Inflammatory macrophage treated with lipopolysaccharide for 1 hour (primary cell): ENCODE measurements around the gene PARL.

Experiments
- DNase-seq, 2 donors: peaks; one replicate each; pipeline ENCODE4 v3.0.0-alpha.2; 2020 to 2022

PARL gene

DNA sequence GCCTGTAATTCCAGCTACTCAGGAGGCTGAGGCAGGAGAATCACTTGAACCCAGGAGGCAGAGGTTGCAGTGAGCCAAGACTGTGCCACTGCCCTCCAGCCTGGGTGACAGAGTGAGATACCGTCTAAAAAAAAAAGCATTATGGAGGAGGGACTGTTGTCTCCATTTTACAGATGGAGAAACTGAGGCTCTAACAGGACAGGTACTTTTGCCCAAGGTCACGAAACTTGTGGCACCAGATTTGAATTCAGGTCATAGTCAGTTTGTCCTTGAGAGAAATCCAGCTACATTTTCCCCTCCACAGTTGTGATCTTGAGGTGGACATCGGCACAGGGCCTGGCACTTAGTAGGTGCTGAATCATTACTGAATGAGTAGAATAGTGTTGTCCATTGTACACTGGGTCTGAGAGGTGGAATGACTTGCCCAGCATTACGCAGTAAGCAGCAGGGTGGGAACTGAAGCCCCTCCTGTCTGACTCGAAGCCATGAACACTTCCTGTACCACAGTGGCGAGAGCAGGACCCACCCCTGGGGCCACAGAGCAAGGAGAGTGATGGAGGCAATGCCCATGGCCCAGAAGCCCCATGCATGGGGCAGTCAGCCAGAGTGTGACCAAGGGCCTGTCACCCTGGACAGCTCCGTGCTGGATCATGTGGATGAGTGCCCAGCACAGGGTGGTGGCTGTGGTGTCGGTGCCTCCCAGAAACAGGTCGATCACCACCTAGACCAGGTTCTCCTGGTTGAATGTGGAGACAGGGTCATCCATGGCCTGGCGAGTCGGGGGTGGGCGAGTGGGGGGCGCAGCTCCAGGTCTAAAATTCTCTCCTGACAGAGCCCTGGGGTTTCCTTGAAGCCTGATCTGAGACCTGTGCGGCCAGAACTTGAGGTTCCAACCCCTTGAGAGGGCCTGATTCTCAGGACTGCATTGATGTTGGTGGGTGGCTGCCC lies 20.4 kb upstream of the PARL start:
- DNase-seq, result no peak

DNA sequence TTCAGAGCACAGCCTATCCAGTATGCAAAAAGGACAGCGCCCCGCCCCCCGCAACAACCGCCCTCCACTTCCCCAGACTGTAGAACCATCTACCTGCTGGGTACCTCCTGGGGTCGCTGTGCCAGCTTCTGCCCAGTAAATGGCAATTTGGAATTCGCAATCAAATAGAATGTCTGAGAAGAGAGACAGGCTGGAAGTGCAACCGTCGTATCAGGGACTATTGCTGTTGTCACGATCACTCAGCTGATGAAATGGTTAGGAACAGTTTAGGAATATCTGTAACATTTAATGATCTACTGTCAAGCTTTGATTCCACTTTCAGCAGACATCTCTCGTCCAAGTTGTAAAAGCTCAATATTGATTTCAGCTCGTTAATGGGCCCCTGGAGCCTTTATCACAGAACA lies 13.3 kb upstream of the PARL start:
- DNase-seq, result no peak

DNA sequence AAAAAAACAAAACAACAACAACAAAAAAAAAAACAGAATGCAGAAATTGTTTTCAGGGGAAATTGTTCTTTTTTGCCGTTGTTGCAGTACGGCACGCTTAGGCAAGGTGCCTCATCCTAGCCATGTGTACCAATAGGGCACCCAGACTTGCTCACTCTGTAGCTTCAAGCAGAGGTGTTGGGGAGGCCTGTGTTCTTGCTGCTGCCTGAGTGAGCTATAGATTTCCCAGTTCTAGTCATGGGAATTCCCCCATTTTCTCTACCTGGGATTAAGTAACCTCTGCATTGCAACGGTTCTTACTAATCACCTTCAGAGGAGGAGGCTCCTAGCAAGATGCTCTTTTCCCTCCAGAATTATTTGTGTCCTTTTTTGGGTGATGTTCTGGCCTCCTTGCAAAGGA lies 12.9 kb upstream of the PARL start:
- DNase-seq, result no peak

DNA sequence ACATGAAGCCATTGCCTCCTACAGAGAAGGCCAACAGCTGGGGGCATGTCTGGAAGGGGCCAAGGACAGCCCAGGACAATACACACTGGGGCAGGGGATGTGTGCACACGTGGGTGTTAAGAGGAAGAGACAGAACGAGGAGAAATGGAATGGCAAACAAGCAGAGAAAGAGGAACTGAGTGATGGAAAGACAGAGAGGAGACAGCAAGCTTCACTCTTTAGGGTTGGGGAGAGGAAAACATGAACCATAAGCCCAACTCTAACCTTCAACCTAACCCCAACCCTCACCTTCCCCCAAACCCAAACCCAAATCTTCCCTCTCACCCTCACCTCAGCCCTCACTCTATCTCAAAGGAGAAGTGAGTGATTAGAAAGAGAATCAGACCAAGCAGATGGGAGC lies 11.9 kb upstream of the PARL start:
- DNase-seq, result no peak

DNA sequence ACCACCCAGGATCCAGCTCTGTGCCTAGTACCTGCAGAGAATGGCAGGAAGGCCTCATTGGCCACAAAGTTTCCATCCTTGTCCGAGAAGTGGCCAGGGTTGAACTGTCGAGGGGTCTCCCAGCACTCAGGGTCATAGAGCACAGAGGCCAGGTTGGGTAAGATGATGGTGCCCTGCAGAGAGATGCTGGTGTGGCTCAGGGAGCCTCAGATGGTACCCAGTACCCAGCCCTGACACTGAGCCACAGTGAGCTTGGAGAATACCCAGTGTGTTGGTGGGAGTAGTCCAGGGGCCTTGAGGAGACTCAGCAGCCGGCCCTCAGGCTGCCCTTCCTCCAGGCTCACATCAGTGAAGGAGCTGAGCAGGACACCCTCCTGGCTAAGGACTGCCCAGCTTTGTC lies 11.5 kb upstream of the PARL start:
- DNase-seq, result no peak

DNA sequence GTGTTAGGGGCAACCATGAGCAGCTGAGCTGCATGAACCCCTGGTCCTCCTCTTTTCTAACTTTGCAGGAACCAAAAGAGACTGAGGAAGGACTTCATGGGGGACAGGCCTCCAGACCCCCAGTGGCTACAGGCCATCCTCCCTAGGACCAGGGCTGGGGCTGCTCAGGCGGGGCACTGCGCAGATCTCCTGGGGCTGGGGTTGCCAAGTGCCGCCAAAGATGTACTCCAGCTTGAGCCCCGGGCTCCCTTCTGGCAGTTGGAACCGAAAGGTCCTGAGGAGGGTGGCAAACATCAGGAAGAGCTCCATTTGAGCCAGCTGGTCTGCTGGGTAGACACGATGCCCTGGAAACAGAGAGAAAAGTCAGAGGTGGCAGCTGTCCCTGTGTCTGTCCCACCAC lies 11.1 kb upstream of the PARL start:
- no peak for DNase-seq

DNA sequence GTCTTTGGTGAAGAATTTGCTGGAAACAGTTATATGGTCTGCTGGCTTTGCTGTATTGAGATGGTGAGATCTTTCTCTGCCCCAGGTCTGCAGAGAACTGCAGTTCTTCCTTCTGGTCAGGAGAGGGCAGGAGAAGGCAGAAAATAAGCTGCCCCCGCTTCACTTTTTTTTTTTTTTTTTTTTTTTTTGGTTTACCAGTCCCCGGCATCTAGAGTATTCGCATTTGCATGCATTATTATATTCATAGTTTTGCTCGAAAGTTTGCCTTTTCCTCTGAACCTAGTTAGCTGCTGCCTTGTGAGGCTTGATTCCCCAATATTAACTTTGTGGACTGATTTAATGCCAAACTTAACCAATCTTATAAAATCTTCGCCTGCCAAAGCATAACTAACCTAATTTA lies 10.6 kb upstream of the PARL start:
- DNase-seq, result peak; percentile 39 to 64

DNA sequence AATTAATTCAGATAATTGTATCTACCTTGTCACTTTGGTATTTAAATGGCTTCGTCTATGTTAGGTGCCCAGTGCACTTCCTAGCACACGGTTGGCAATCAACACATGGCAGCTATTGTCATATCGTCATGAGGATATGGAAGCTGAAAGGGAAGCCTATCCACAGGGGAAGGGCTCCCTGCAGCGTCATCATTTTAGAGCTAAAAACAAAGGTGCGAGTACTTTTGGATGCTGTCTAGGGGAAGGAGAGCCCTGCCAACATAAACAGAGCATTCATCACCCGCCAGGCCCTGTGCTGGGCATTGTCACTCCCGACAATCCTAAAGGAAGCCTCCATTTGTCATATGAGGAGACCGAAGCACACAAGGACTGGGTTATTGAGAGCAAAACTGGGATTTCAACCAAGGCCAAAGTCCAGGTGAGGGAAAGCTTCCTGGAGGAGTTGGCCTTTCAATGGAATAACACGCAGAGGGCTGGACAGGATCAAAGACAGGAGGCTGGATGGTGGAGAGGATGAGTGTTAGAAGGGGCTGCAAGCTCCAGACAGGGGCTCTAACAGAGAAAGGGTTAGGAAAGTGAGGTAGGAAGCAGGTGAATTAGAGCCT lies 8.0 kb upstream of the PARL start:
- DNase-seq, result no peak

DNA sequence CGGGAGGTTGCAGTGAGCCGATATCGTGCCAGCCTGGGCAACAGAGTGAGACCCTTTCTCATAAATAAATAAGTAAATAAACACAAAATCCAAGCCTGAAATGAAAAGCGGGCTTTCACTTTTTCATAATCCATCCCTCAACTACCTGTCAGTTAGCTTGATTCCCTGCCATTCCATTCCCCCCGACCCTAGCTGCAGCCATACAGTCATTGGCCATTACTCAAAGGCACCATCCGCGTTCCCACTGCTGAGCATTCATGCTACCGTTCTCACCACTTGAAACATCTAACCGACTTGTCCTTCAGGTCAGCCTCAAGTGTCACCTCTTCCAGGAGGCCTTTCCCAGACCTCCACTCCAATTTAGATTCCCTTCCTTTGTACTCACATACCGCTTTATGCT lies 1.1 kb upstream of the PARL start:
- no peak for DNase-seq

DNA sequence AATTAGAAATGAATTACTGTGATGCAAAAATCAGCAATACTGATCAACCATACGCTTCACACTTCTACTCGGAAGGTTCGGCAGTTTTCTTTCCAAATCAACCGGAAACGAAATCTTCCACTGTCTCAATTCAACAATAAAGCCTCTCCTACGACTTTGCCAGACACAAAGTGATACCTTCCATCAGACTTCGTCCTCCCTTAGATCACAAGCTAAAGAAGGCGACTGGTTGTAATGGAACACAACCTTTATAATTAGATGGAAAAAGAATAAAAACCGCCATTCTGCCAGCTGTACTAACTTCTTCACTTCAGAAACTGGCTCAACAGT lies 618 bp downstream of the PARL start:
- DNase-seq, result peak in 1 of 2 donors; percentile 23

DNA sequence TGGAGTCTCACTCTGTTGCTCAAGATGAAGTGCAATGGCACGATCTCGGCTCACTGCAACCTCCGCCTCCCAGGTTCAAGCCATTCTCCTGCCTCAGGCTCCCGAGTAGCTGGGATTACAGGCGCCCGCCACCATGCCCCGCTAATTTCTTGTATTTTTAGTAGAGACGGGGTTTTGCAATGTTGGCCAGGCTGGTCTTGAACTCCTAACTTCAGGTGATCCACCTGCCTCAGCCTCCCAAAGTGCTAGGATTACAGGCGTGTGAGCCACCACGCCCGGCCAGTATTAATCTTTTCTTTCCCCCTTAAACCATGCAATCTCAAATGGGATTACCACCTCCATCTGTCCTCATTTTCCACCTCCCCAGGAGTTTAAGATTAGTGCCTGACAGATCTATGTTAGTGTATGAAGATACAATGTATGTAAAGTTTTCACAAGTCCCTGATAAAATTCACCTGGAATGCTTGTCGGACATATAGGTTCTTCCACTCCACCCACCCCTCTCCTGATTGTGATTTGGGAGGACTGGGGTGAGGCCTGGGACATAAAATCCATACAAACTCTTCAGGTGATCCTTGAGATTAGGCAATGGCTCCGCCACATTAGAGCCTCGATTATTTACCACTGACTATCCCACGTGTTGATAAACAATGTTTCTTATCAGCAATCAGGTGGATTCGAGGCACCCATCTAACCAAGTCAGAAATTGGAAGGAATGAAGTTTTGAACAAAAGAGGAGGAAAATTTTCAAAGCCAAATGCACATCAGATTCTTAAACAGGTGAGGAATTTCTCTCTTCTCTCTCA lies 1.2 kb downstream of the PARL start:
- DNase-seq, result no peak

DNA sequence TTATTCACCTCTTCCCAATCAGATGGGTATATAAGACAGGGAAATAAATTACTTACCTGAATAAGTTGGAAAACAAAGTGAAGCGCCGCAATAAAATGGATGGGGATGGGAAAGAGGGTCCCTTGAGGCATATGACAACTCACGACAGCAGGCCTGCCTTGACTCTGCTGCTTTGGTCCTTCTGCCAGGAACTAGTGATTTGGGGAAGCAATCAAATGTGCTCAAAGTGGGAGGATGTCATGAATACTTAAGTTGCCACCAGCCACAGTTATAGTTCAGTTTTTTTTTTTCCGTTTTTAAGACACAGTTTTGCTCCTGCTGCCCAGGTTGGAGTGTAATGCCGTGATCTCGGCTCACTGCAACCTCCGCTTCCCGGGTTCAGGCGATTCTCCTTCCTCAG lies 4.6 kb downstream of the PARL start:
- DNase-seq, result peak; percentile 33 to 40

DNA sequence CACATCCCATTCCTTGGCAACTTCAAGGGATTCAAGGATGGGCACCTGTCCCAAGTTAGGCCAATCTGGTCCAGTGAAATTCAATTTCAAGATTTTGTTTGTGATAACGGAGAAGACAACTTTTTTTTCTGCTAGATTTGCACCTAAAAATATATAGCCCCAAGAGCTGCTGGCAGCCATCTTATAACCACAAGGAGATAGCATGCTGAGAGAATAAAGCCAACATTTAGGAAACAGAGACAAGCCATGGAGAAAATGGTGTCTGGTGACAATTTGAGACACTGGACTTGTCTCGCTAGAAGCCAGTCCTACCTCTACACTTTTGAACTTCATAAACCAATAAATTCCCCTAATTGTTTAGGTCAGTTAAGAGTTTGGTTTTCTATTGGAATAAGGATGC lies 5.4 kb downstream of the PARL start:
- no peak for DNase-seq

DNA sequence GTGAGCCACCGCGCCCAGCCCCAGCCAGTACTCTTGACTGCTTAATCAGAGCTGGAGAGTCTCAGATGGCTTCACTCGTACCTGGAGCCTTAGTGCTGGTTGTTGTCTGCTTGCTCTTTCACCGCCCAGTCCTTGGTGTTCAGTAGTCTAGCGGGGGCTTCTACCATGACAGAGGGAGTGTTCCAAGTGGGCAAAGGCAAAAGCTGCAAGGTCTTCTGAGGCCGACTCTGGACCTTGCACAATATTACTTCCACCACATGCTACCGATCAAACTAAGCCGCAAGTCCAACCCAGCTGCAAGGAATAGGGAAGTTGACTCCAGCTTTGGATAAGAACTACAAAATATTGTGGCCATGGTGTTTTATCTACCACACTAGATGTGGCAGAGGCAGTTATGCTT lies 6.6 kb downstream of the PARL start:
- peak; percentile 59 to 79 for DNase-seq

DNA sequence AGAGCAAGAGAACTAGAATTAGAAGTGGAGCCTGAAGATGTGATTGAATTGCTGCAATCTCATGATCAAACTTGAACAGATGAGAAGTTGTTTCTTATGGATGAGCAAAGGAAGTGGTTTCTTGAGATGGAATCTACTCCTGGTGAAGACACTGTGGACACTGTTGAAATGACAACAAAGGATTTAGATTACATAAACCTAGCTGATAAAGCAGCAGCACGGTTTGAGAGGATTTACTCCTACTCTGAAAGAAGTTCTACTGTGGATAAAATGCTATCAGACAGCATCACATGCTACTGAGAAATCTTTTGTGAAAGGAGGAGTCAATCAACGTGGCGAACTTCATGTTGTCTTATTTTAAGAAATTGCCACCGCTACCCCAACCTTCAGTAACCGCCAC lies 7.5 kb downstream of the PARL start:
- DNase-seq, result peak in 1 of 2 donors; percentile 29

DNA sequence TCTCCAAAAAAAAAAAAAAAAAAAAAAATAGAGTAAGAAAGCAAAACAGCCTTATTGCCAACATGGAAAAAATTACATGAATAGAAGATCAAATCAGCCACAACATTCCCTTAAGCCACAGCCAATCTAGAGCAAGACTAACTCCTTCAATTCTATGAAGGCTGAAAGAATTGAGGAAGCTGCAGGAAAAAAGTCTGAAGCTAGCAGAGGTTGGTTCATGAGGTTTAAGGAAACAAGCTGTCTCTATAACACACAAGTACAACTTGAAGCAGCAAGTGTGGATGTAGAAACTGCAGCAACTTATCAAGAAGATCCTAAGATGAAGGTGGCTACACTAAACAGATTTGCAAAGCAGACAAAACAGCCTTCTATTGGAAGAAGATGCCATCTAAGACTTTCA lies 9.3 kb downstream of the PARL start:
- peak in 1 of 2 donors; percentile 18 for DNase-seq

DNA sequence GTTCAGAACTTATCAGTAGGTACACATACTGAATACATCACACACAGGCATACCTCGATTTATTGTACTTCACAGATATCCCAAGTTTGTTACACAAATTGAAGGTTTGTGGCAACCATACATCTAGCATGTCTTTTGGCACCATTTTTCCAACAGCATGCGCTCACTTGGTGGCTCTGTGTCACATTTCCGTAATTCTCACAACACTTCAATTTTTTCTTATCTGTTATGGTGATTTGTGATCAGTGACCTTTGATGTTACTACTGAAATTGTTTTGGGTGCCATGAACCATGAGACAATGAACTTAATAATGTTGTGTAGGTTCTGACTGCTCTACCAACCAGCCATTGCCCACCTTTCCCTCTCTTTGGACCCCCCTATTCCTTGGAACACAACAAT lies 10.8 kb downstream of the PARL start:
- DNase-seq, result no peak

DNA sequence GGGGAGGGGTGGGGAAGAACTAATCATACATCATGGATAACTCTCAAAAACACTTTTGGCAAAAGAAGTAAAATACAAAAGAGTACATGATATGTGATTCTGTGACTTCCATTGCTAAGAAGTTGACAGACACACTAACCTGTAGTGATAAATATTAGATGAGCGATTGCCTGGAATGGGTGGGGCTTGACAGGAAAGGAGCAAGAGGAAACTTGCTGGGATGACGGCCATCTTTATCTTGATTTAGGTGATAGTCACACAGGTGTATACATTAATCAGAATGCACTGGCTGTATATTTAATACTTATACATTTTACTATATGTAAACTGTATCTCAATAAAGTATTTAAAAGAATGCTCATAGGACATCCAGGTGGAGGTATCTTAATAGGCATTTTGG lies 13.1 kb downstream of the PARL start:
- no peak for DNase-seq

DNA sequence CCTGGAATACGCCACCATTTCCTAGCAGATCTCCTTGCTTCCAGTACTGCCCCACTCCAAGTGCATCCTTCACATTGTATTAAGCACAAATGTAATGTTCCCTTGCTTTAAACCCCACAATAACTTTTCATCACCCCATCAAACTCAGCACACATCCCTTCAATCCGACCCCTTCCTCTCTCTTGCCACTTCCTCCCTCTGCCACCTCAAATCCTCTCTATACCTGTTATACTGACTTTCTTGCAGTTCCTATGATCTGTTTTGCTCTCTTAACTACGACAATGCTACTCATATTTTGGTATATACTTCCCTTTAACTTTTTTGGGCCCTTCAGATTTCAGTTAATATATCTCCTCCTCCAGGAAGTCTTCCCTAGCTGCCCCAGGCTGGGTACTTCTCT lies 14.1 kb downstream of the PARL start:
- DNase-seq, result no peak

DNA sequence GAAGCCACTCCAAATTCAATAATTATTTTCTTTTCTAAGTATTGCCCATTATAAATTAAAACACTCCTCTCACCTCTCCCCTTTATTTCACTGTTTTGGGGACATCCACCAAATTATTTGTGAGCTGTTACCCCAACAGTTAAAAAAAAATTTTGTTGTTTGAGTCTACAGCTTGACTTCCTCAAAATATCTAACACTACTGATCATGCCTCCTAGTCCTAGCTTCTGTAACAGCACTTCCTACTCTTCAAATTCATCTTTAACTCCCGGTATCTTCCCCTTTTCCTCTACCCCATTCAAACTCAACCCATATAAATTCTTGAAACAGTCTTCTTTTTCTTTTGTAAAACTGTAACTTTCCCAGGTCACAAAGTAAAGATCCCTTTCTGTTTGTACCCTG lies 15.9 kb downstream of the PARL start:
- DNase-seq, result peak; percentile 41 to 56

DNA sequence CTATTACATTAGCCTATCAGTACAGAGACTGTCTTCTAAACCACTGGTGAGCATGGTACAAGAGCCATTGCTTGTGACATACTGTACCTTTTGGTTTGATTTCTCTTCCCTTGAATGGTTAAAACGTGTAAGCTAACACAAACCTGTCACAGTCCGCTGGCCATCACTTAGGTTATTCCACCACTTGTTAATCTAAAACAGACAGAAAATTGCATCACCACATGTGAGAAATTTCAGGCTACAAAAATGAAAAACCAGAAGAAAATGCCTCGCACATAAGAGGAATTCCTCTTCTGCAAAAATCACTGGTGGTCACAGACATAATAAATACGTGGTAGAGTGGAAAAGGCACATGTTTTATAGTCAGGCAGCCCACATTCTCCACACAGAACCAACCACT lies 22.1 kb downstream of the PARL start:
- DNase-seq, result no peak

DNA sequence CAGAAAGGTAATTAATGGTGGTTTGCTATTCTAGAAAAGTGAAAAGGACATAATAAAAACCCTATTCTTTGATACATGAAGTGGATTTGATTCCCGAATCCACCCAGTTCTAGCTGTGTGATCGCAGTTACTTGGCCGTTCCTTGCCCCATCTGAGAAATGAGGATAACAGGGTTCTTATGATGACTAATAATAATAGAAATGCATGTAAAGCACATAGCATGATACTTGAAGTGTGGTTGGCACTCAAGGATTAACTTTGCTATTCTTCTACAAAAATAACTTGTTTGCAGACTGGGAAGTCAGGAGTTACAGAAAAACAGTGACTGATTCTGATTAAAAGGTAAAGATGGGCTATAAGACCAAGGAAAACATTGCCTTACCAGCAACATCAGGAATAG lies 26.8 kb downstream of the PARL start:
- no peak for DNase-seq

DNA sequence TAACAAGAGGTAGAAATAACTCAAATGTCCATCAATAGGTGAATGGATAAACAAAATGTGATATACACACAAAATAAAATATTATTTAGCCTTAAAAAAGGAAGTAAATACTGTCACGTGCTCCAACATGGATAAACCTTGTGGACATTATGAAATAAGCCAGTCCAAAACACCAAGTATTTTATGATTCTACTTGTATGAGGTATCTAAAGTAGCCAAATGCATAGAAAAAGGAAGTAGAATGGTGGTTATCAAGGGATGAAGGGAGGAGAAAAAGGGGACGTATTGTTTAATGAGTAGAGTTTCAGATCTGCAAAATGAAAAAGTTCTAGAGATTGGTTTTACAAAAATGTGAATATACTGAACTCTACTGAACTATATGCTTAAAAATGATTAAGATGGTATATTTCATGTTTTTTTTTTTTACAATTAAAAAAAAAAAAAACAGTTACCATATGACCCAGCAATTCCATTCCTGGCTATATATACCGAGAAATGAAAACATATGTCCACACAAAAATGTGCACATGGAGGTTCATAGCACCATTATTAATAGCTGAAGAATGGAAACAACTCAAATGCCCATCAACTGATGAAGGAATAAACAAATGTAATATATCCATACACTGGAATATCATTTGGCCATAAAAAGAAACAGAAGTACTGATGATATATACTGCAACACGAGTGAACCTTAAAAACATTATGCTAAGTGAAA lies 30.2 kb downstream of the PARL start:
- DNase-seq, result no peak
